Activated CD8-positive, alpha-beta T cell treated with anti-CD3 and anti-CD28 coated beads for 36 hours (primary cell): ENCODE data around the gene IL32. TPM values are rescaled to one million over a fixed set of nuclear protein-coding genes. Genes with fewer than 3 reads are reported as not detected.

Experiments used
- ATAC-seq: fragments of 200-7000 bp; cut with Tn5 transposase; one replicate; pipeline ENCODE4 v1.10.0; 2021; ENCODE audit warnings: mild to moderate bottlenecking, moderate library complexity
- CTCF ChIA-PET: fragments of 350-600 bp; sonication (Branson Sonifier 250); formaldehyde crosslinking; loops from one replicate; lab custom pipeline; 2021; ENCODE audit warnings: antibody characterized with exemption; lab: Charles Lee
- POLR2A ChIA-PET: fragments of 350-600 bp; sonication (Branson Sonifier 250); formaldehyde crosslinking; loops from one replicate; lab custom pipeline; 2021; ENCODE audit warnings: antibody characterized with exemption; lab: Charles Lee
- DNase-seq: peaks from one replicate; pipeline ENCODE4 v3.0.0-alpha.2; 2020
- H3K27ac Mint-ChIP-seq: one replicate; pipeline ENCODE4 v1.8.0; 2021; ENCODE audit warnings: mild to moderate bottlenecking, mixed read lengths
- H3K27me3 Mint-ChIP-seq: one replicate; pipeline ENCODE4 v1.8.0; 2021; ENCODE audit warnings: mixed read lengths
- H3K36me3 Mint-ChIP-seq: one replicate; pipeline ENCODE4 v1.8.0; 2021; ENCODE audit warnings: low read depth, mixed read lengths
- H3K4me1 Mint-ChIP-seq: one replicate; pipeline ENCODE4 v1.8.0; 2021; ENCODE audit warnings: low read depth, mixed read lengths
- H3K4me3 Mint-ChIP-seq: one replicate; pipeline ENCODE4 v1.8.0; 2021; ENCODE audit warnings: mild to moderate bottlenecking, moderate library complexity, mixed read lengths
- H3K9me3 Mint-ChIP-seq: one replicate; pipeline ENCODE4 v1.8.0; 2021; ENCODE audit warnings: mixed read lengths
- CTCF ChIP-seq: fragments of 200-600 bp; IDR thresholded peaks from one replicate; pipeline ENCODE4 v1.8.0; 2022; ENCODE audit warnings: antibody characterized with exemption, mild to moderate bottlenecking
- intact Hi-C: fragments of 100-400 bp; cut with micrococcal nuclease; formaldehyde crosslinking; loops from one replicate; pipeline ENCODE4 v1.10.0; 2022
- total RNA-seq, 2 experiments: library from RNA; stranded (reverse); gene quantifications; one replicate each; pipeline ENCODE4 v1.2.3, GENCODE V29; 2021

The IL32 gene
- total RNA-seq, 2 experiments from 2014 or later: 971 to 974 TPM

- no peaks in the 10 kb centered on the region for H3K9me3 Mint-ChIP-seq
- TF ChIP-seq CTCF: no peak
- H3K27ac Mint-ChIP-seq: peak overlapping the region; percentile 72
- no peak for ATAC-seq
- H3K4me3 Mint-ChIP-seq: peak overlapping the region; percentile 77
- DNase-seq: peak; percentile 27
- peaks cover 41% of the 10 kb centered on the region for H3K4me1 Mint-ChIP-seq
- POLR2A ChIA-PET: interaction anchor here (0.6 to 2.1 kb wide), 8 partner anchors 9 to 108 kb away, joined by 3 to 6 read pairs (median 4); partner anchors contain the start of gene FLYWCH1
- peaks cover 2% of the 10 kb centered on the region for H3K36me3 Mint-ChIP-seq
- H3K27me3 Mint-ChIP-seq: peaks cover 4% of the 10 kb centered on the region
- intact Hi-C loops: no loop called here
- CTCF ChIA-PET: interaction anchor here (0.6 to 10.5 kb wide), 9 partner anchors 10 to 131 kb away, joined by 3 to 135 read pairs (median 5); no protein-coding TSS in a partner anchor
Observed at GRCh38 chr16:3019594-3020246, 45.7 kb upstream of the IL32 start.

GRCh38 chr16:3020247-3020603 is 45.2 kb upstream of the IL32 start, which contains the start of gene TNFRSF12A:
TSS of gene TNFRSF12A (plus strand) at chr16:3020368. CDS start at chr16:3020398, 30 bp downstream.
- ChIA-PET POLR2A (interaction anchor here (0.6 to 2.1 kb wide), 9 partner anchors 9 to 108 kb away, joined by 3 to 6 read pairs (median 4); partner anchors contain the start of gene FLYWCH1), CTCF (interaction anchor here (0.6 to 10.5 kb wide), 9 partner anchors 10 to 130 kb away, joined by 3 to 135 read pairs (median 5); no protein-coding TSS in a partner anchor)
- peaks cover 2% of the 10 kb centered on the region for H3K36me3 Mint-ChIP-seq
- no peak for TF ChIP-seq CTCF
- peaks cover 43% of the 10 kb centered on the region for H3K4me1 Mint-ChIP-seq
- H3K27ac Mint-ChIP-seq: peak within 1 kb of the TSS; percentile 97
- intact Hi-C loops: no loop called here
- H3K4me3 Mint-ChIP-seq: peak within 1 kb of the TSS; percentile 77
- ATAC-seq (peak; percentile 8), DNase-seq (peak; percentile 82)
- H3K27me3 Mint-ChIP-seq: peaks cover 4% of the 10 kb centered on the region
- H3K9me3 Mint-ChIP-seq: no peaks in the 10 kb centered on the region

DNA sequence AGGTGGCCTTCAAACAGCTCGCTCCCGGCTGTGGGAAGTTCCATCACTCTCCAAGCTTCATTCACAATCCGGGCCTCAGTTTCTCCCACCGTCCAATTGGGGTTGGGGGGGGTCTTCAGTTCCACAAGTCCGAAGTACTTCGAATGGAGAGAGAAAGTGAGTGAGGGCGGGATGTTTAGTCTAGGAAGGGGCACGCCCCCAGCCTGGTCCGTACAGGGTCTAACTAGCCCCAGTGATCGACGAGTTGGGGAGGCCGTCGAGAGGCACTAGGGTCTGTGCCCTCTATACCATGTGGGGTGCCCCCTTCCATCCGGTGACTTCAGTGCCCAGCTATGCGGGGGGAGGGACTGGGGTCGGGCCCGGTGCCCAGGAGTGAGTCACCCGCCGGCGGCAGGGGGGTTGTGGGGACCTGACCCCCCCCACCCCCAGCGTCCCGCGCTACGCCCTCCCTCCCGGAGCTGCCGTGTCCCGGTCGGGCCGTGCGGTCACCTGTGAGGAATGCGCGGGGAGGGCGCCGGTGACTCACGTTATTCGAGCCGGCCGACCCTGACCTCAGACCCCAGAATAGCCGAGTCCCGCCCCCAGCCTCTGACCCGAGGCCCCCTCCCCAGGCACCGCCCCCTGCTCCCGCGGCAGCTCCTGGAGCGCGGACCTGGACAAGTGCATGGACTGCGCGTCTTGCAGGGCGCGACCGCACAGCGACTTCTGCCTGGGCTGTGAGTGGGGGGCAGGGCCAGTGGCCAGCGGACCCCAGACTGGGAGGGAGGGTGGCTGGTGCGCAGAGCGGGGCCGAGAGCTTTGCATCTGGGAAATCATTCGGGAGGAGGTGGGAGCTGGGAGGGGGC is 44.6 kb upstream of the IL32 start:
- H3K4me1 Mint-ChIP-seq: peaks cover 44% of the 10 kb centered on the region
- ATAC-seq (peak; percentile 8), DNase-seq (peak; percentile 75)
- ChIA-PET POLR2A (interaction anchor here (0.7 to 2.1 kb wide), 10 partner anchors 8 to 109 kb away, joined by 3 to 6 read pairs (median 4); partner anchors contain the start of genes FLYWCH1 and PKMYT1), CTCF (interaction anchor here (0.6 to 10.5 kb wide), 12 partner anchors 10 to 130 kb away, joined by 3 to 135 read pairs (median 4); no protein-coding TSS in a partner anchor)
- H3K9me3 Mint-ChIP-seq: no peaks in the 10 kb centered on the region
- peaks cover 2% of the 10 kb centered on the region for H3K36me3 Mint-ChIP-seq
- intact Hi-C loops: no loop called here
- H3K4me3 Mint-ChIP-seq: peak overlapping the region; percentile 77
- H3K27me3 Mint-ChIP-seq: peaks cover 4% of the 10 kb centered on the region
- TF ChIP-seq CTCF: no peak
- peak overlapping the region; percentile 97 for H3K27ac Mint-ChIP-seq

DNA sequence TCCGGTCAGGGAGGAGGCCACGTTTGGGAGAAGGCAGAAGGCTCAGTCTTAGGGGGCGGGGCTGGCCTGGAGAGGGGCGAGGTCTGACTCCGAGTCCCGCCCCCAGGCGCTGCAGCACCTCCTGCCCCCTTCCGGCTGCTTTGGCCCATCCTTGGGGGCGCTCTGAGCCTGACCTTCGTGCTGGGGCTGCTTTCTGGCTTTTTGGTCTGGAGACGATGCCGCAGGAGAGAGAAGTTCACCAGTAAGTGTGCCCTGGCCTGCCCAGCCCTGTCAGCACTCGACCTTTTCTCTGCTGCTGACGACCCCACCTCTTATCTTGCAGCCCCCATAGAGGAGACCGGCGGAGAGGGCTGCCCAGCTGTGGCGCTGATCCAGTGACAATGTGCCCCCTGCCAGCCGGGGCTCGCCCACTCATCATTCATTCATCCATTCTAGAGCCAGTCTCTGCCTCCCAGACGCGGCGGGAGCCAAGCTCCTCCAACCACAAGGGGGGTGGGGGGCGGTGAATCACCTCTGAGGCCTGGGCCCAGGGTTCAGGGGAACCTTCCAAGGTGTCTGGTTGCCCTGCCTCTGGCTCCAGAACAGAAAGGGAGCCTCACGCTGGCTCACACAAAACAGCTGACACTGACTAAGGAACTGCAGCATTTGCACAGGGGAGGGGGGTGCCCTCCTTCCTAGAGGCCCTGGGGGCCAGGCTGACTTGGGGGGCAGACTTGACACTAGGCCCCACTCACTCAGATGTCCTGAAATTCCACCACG is 43.8 kb upstream of the IL32 start:
- DNase-seq: peak; percentile 94
- Mint-ChIP-seq H3K36me3 (peaks cover 9% of the 10 kb centered on the region), H3K9me3 (no peaks in the 10 kb centered on the region), H3K4me1 (peaks cover 44% of the 10 kb centered on the region), H3K4me3 (peak overlapping the region; percentile 77), H3K27ac (peak overlapping the region; percentile 97), H3K27me3 (peaks cover 4% of the 10 kb centered on the region)
- peak; percentile 42 for TF ChIP-seq CTCF
- ATAC-seq: peak; percentile 42
- POLR2A ChIA-PET: interaction anchor here (0.7 to 2.1 kb wide), 4 partner anchors 9 to 104 kb away, joined by 3 to 6 read pairs (median 4); partner anchors contain the start of gene PKMYT1
- intact Hi-C loops: no loop called here
- CTCF ChIA-PET: interaction anchor here (0.8 to 10.5 kb wide), 7 partner anchors 9 to 108 kb away, joined by 3 to 135 read pairs (median 6); no protein-coding TSS in a partner anchor
